Neural crest cell (in vitro differentiated cells): ENCODE measurements around the gene DEPDC4. TPM values are rescaled to one million over a fixed set of nuclear protein-coding genes. Genes with fewer than 3 reads are reported as not detected.
"Not testable (repeated sequence)": the region's sequence is repeated elsewhere in the genome, so short reads cannot be mapped to it uniquely, and the experiment has no call there.

ENCODE experiments used
- DNase-seq: peaks from one replicate; pipeline ENCODE4 v3.0.0; 2021; ENCODE audit warnings: low read depth, mixed read lengths, low spot score
- H3K27ac Mint-ChIP-seq: one replicate; pipeline ENCODE4 v1.8.0; 2021; ENCODE audit warnings: mild to moderate bottlenecking, mixed read lengths; ENCODE audit not compliant: unreplicated experiment
- H3K27me3 Mint-ChIP-seq: 2 replicates; pipeline ENCODE4 v1.8.0; 2021; ENCODE audit warnings: low read depth, mild to moderate bottlenecking, mixed read lengths
- H3K36me3 Mint-ChIP-seq: 2 replicates; pipeline ENCODE4 v1.8.0; 2021; ENCODE audit warnings: low read depth, mild to moderate bottlenecking, mixed read lengths
- H3K4me1 Mint-ChIP-seq: 2 replicates; pipeline ENCODE4 v1.8.0; 2021; ENCODE audit warnings: mixed read lengths
- H3K4me3 Mint-ChIP-seq: one replicate; pipeline ENCODE4 v1.8.0; 2021; ENCODE audit warnings: mild to moderate bottlenecking, mixed read lengths
- H3K9me3 Mint-ChIP-seq: 2 replicates; pipeline ENCODE4 v1.8.0; 2021; ENCODE audit warnings: mixed read lengths
- CTCF ChIP-seq: fragments of 200-600 bp; sonication (generic); conservative IDR thresholded peaks from 2 replicates; pipeline ENCODE4 v1.5.0; 2021; ENCODE audit warnings: antibody characterized with exemption, mild to moderate bottlenecking
- total RNA-seq: library from RNA; stranded (reverse); gene quantifications from 2 replicates; pipeline ENCODE4 v1.2.1, GENCODE V29; 2021

Gene DEPDC4
- total RNA-seq, 1 donor from 2014 or later = 4.1 TPM

- Mint-ChIP-seq H3K27ac (no peak overlapping the region), H3K27me3 (no peaks in the 10 kb centered on the region), H3K9me3 (no peaks in the 10 kb centered on the region), H3K4me3 (no peak overlapping the region), H3K36me3 (no peaks in the 10 kb centered on the region), H3K4me1 (peaks cover 5% of the 10 kb centered on the region)
- TF ChIP-seq CTCF = no peak
- no peak for DNase-seq
Measured at GRCh38 chr12:100243137-100243536, 23.7 kb downstream of the DEPDC4 start.

GRCh38 chr12:100239589-100239988 is 27.3 kb downstream of the DEPDC4 start:
- Mint-ChIP-seq H3K9me3 (peaks cover 6% of the 10 kb centered on the region), H3K4me1 (peaks cover 5% of the 10 kb centered on the region), H3K36me3 (peaks cover 3% of the 10 kb centered on the region), H3K27ac (no peak overlapping the region), H3K4me3 (no peak overlapping the region), H3K27me3 (no peaks in the 10 kb centered on the region)
- TF ChIP-seq CTCF = no peak
- no peak for DNase-seq

- DNase-seq = no peak
- H3K4me1 Mint-ChIP-seq = peaks cover 9% of the 10 kb centered on the region
- H3K27ac Mint-ChIP-seq = no peak overlapping the region
- no peak for TF ChIP-seq CTCF
- peaks cover 6% of the 10 kb centered on the region for H3K9me3 Mint-ChIP-seq
- H3K4me3 Mint-ChIP-seq = no peak overlapping the region
- H3K27me3 Mint-ChIP-seq = no peaks in the 10 kb centered on the region
- H3K36me3 Mint-ChIP-seq = peaks cover 3% of the 10 kb centered on the region
Measured at GRCh38 chr12:100238801-100239200, 28.1 kb downstream of the DEPDC4 start.

- no peak for DNase-seq
- Mint-ChIP-seq H3K36me3 (peaks cover 3% of the 10 kb centered on the region), H3K4me3 (no peak overlapping the region), H3K9me3 (peaks cover 6% of the 10 kb centered on the region), H3K27me3 (no peaks in the 10 kb centered on the region), H3K27ac (peak overlapping the region; percentile 28), H3K4me1 (peaks cover 8% of the 10 kb centered on the region)
- TF ChIP-seq CTCF = peak; percentile 81
Measured at GRCh38 chr12:100234591-100235304, 32.1 kb downstream of the DEPDC4 start.

- Mint-ChIP-seq H3K4me1 (peaks cover 8% of the 10 kb centered on the region), H3K4me3 (no peak overlapping the region), H3K27ac (peak overlapping the region; percentile 28), H3K27me3 (no peaks in the 10 kb centered on the region), H3K9me3 (peaks cover 6% of the 10 kb centered on the region), H3K36me3 (peaks cover 3% of the 10 kb centered on the region)
- no peak for DNase-seq
- TF ChIP-seq CTCF = no peak
Measured at GRCh38 chr12:100234166-100234565, 32.7 kb downstream of the DEPDC4 start.

GRCh38 chr12:100231873-100232272 is 35.0 kb downstream of the DEPDC4 start:
- not testable (repeated sequence) for H3K27me3 Mint-ChIP-seq, H3K4me1 Mint-ChIP-seq, H3K4me3 Mint-ChIP-seq

More at GRCh38 chr12:100231873-100232272, 35.0 kb downstream of the DEPDC4 start:
- H3K9me3 Mint-ChIP-seq, H3K36me3 Mint-ChIP-seq, H3K27ac Mint-ChIP-seq, DNase-seq: not testable (repeated sequence)
